ENCODE results near the gene SLCO6A1.

DNA sequence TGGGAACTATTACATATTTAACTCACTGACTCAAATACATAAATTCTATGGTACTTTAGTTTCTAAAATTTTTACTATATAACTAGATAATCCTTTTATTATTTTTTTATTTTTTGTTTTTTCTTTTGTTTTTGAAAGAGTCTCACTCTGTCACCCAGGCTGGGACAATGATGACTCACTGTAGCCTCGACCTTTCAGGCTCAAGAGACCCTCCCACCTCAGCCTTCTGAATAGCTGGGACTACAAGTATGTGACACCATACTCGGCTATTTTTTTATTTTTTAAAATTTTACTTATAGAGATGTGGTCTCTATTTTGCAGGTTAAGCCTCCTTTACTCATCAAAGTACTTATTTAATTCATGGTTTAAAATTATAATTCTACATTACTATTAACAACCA is 110.6 kb downstream of the SLCO6A1 start:
- TF ChIP-seq, protein P1, sequence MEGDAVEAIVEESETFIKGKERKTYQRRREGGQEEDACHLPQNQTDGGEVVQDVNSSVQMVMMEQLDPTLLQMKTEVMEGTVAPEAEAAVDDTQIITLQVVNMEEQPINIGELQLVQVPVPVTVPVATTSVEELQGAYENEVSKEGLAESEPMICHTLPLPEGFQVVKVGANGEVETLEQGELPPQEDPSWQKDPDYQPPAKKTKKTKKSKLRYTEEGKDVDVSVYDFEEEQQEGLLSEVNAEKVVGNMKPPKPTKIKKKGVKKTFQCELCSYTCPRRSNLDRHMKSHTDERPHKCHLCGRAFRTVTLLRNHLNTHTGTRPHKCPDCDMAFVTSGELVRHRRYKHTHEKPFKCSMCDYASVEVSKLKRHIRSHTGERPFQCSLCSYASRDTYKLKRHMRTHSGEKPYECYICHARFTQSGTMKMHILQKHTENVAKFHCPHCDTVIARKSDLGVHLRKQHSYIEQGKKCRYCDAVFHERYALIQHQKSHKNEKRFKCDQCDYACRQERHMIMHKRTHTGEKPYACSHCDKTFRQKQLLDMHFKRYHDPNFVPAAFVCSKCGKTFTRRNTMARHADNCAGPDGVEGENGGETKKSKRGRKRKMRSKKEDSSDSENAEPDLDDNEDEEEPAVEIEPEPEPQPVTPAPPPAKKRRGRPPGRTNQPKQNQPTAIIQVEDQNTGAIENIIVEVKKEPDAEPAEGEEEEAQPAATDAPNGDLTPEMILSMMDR (IDR thresholded peaks at IDR 0.05 in 8 of 11, conservative IDR thresholded peaks at IDR 0.05 in 3 of 11): no peak
- TF ChIP-seq POLR2A (IDR thresholded peaks at IDR 0.05): no peak

Measured in spleen (tissue), 7 donors.